SK-N-SH treated with all-trans-retinoic acid at 6 μM for 48 hours (cell line): ENCODE data around the gene COL6A3.

Experiments used
- CREB5 ChIP-seq: fragments of 250-450 bp; sonication (Bioruptor Pico); IDR thresholded peaks from 2 replicates; pipeline ENCODE4 v1.5.1; 2020; ENCODE audit warnings: low read depth, mild to moderate bottlenecking, moderate library complexity
- OSR1 ChIP-seq: fragments of 250-450 bp; sonication (Bioruptor Pico); IDR thresholded peaks from 2 replicates; pipeline ENCODE4 v1.8.0; 2022; ENCODE audit warnings: moderate library complexity, mild to moderate bottlenecking, inconsistent platforms
- PATZ1 ChIP-seq: fragments of 250-450 bp; sonication (Bioruptor Pico); IDR thresholded peaks from 2 replicates; pipeline ENCODE4 v1.8.0; 2020; ENCODE audit warnings: mild to moderate bottlenecking, moderate library complexity, borderline replicate concordance
- POU6F1 ChIP-seq: fragments of 250-450 bp; sonication (Bioruptor Pico); IDR thresholded peaks from 2 replicates; pipeline ENCODE4 v1.8.0; 2021; ENCODE audit warnings: low read depth, mild to moderate bottlenecking, moderate library complexity, borderline replicate concordance
- PPARA ChIP-seq: fragments of 250-450 bp; sonication (Bioruptor Pico); IDR thresholded peaks from 2 replicates; pipeline ENCODE4 v1.5.0; 2020; ENCODE audit warnings: mild to moderate bottlenecking, borderline replicate concordance
- SNAI2 ChIP-seq: fragments of 250-450 bp; sonication (Bioruptor Pico); IDR thresholded peaks from 2 replicates; pipeline ENCODE4 v1.5.0; 2020; ENCODE audit warnings: mild to moderate bottlenecking, moderate library complexity
- TOX ChIP-seq: fragments of 250-450 bp; sonication (Bioruptor Pico); IDR thresholded peaks from 2 replicates; pipeline ENCODE4 v1.8.0; 2021; ENCODE audit warnings: mild to moderate bottlenecking, moderate library complexity, borderline replicate concordance

- TF ChIP-seq TOX (CRISPR knock-in tag), result no peak
- TF ChIP-seq POU6F1 (CRISPR knock-in tag), result no peak
- TF ChIP-seq PATZ1 (CRISPR knock-in tag), result no peak
- TF ChIP-seq CREB5, result no peak
- TF ChIP-seq PPARA (CRISPR knock-in tag), result no peak
- TF ChIP-seq SNAI2, result no peak
- TF ChIP-seq OSR1 (CRISPR knock-in tag), result no peak
These were observed 93.0 kb downstream of the COL6A3 start for GRCh38 chr2:237320801-237321560.
